ENCODE results near the gene IL9. TPM values are rescaled to one million over a fixed set of nuclear protein-coding genes. Genes with fewer than 3 reads are reported as not detected.

The IL9 gene
- total and polyA plus RNA-seq, 2 donors (not counting 1 experiment from before 2014, with no cell fraction given), result not detected

DNA sequence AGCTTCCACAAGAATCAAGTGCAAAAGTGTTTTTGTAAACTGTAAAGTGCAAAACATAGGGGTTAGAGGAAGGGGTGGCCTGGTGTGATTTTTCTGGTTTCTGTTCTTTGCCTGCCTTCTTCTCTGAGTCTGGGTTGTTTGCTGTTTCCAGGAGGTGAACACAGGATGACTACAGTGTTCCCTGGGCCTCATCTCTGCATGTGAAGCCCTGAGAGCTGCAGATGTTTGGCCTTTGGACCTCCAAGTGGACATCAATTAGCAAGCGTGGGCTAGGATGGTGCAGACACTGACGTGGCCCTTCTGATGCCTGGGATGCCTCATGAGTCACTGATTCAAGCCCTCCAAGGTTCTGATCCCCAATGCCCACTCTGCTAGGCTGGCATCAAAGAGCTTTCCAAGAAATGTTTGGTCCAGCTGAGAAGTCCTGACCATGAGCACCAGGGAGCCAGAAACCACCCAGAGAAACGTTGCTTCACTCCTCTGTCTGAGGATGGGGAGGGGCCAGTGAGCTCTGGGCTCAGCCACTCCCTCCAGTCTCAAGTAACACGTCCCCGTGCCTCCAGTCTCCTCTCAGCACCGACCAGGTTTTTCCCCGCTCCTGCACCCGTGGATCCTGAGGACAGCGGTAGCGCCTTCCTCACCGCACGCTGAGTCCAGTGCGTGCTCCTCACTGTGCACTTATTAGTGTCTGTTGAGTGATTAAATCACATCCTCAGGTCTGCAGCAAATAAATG lies 7.6 kb downstream of the IL9 start:
- no peaks in the 10 kb centered on the region for H3K79me2 ChIP-seq (ENCODE audit: control insufficient read depth, insufficient read depth, low read length)
- no peaks in the 10 kb centered on the region for H4K20me1 ChIP-seq (ENCODE audit: control insufficient read depth, extremely low read depth, insufficient read depth, low read length)
- H3K36me3 ChIP-seq (ENCODE audit: control insufficient read depth, insufficient read depth, low read length), result no peaks in the 10 kb centered on the region
- H3K4me2 ChIP-seq (ENCODE audit: extremely low read depth, insufficient read depth, low read length), result no peak overlapping the region
- no peak overlapping the region for H3K4me3 ChIP-seq (replicated peaks in 1 of 4; ENCODE audit: control extremely low read depth in 1 of 4, insufficient read depth in 1 of 4, low read depth in 3 of 4, low read length in 4 of 4)
- H3K9ac ChIP-seq (ENCODE audit: insufficient read depth, low read length), result no peak overlapping the region
- no peak overlapping the region for H2AFZ ChIP-seq (ENCODE audit: low read length)
- H3K9me3 ChIP-seq (ENCODE audit: control insufficient read depth, insufficient read depth, low read depth, low read length), result no peaks in the 10 kb centered on the region
- no peak overlapping the region for H3K27ac ChIP-seq (ENCODE audit: insufficient read depth, low read length)
- H3K27me3 ChIP-seq (ENCODE audit: control insufficient read depth, insufficient read depth, low read length), result peaks cover 2% of the 10 kb centered on the region
- H3K4me1 ChIP-seq (ENCODE audit: control insufficient read depth, extremely low read depth, insufficient read depth, low read length), result no peaks in the 10 kb centered on the region
- TF ChIP-seq CTCF (conservative IDR thresholded peaks at IDR 0.05 in 1 of 2, IDR thresholded peaks at IDR 0.05 in 1 of 2; ENCODE audit: low read depth in 1 of 2, low read length in 2 of 2), result no peak
- no peak for TF ChIP-seq EZH2 (IDR thresholded peaks at IDR 0.05; ENCODE audit: low read length, missing control alignments)
- peak; percentile 33 to 43 for DNase-seq (ENCODE audit: low read depth in 2 of 2)

GRCh38 chr5:135887447-135887864 lies 8.2 kb downstream of the IL9 start:
- Histone ChIP-seq H3K4me3 (replicated peaks in 1 of 4; ENCODE audit: control extremely low read depth in 1 of 4, insufficient read depth in 1 of 4, low read depth in 3 of 4, low read length in 4 of 4) (no peak overlapping the region), H3K9me3 (ENCODE audit: control insufficient read depth, insufficient read depth, low read depth, low read length) (no peaks in the 10 kb centered on the region), H3K4me2 (ENCODE audit: extremely low read depth, insufficient read depth, low read length) (no peak overlapping the region), H3K36me3 (ENCODE audit: control insufficient read depth, insufficient read depth, low read length) (no peaks in the 10 kb centered on the region), H2AFZ (ENCODE audit: low read length) (no peak overlapping the region), H3K79me2 (ENCODE audit: control insufficient read depth, insufficient read depth, low read length) (no peaks in the 10 kb centered on the region), H3K27ac (ENCODE audit: insufficient read depth, low read length) (no peak overlapping the region), H3K9ac (ENCODE audit: insufficient read depth, low read length) (no peak overlapping the region), H3K4me1 (ENCODE audit: control insufficient read depth, extremely low read depth, insufficient read depth, low read length) (no peaks in the 10 kb centered on the region), H4K20me1 (ENCODE audit: control insufficient read depth, extremely low read depth, insufficient read depth, low read length) (no peaks in the 10 kb centered on the region), H3K27me3 (ENCODE audit: control insufficient read depth, insufficient read depth, low read length) (peaks cover 2% of the 10 kb centered on the region)
- peak; percentile 52 to 68 for DNase-seq (ENCODE audit: low read depth in 2 of 2)
- TF ChIP-seq EZH2 (IDR thresholded peaks at IDR 0.05; ENCODE audit: low read length, missing control alignments), result no peak
- TF ChIP-seq CTCF (conservative IDR thresholded peaks at IDR 0.05 in 1 of 2, IDR thresholded peaks at IDR 0.05 in 1 of 2; ENCODE audit: low read depth in 1 of 2, low read length in 2 of 2), result peak; percentile 84 to 87

DNA sequence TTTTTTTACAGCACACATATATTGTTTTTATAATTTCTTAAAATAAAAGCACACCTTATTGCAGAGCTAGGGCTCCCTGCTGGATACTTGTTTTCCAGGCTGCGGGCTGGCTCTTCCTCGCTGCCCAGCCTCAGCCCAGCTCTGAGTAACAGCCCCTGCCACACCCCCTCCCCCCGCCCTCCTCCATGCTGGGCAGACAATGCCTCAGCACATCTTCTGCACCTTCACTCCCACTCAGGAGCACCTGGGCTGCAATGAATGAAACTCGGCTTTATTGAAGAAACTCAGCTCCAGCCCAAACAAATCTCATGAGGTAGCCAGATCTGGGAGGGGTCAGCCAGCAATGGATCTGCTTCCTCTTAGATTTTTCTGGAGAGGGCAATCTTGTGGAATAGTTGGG lies 9.5 kb downstream of the IL9 start:
- Histone ChIP-seq H3K9me3 (ENCODE audit: control insufficient read depth, insufficient read depth, low read depth, low read length) (no peaks in the 10 kb centered on the region), H3K27me3 (ENCODE audit: control insufficient read depth, insufficient read depth, low read length) (peaks cover 2% of the 10 kb centered on the region), H3K79me2 (ENCODE audit: control insufficient read depth, insufficient read depth, low read length) (no peaks in the 10 kb centered on the region), H3K36me3 (ENCODE audit: control insufficient read depth, insufficient read depth, low read length) (no peaks in the 10 kb centered on the region), H3K27ac (ENCODE audit: insufficient read depth, low read length) (no peak overlapping the region), H2AFZ (ENCODE audit: low read length) (no peak overlapping the region), H3K4me1 (ENCODE audit: control insufficient read depth, extremely low read depth, insufficient read depth, low read length) (no peaks in the 10 kb centered on the region), H3K9ac (ENCODE audit: insufficient read depth, low read length) (no peak overlapping the region), H3K4me2 (ENCODE audit: extremely low read depth, insufficient read depth, low read length) (no peak overlapping the region), H4K20me1 (ENCODE audit: control insufficient read depth, extremely low read depth, insufficient read depth, low read length) (no peaks in the 10 kb centered on the region), H3K4me3 (replicated peaks in 1 of 4; ENCODE audit: control extremely low read depth in 1 of 4, insufficient read depth in 1 of 4, low read depth in 3 of 4, low read length in 4 of 4) (no peak overlapping the region)
- TF ChIP-seq CTCF (conservative IDR thresholded peaks at IDR 0.05 in 1 of 2, IDR thresholded peaks at IDR 0.05 in 1 of 2; ENCODE audit: low read depth in 1 of 2, low read length in 2 of 2) (no peak), EZH2 (IDR thresholded peaks at IDR 0.05; ENCODE audit: low read length, missing control alignments) (no peak)
- no peak for DNase-seq (ENCODE audit: low read depth in 2 of 2)

Data from fibroblast of lung (primary cell).